Measurements from ENCODE around the gene SAMD7. TPM values are rescaled to one million over a fixed set of nuclear protein-coding genes. Genes with fewer than 3 reads are reported as not detected.

Gene SAMD7
- polyA plus RNA-seq, 1 donor (not counting 4 experiments of a cell fraction or from before 2014, with no cell fraction given) = not detected

GRCh38 chr3:169914321-169914720, 2.9 kb downstream of the SAMD7 start:
- Histone ChIP-seq H3K27me3 (ENCODE audit: control insufficient read depth, extremely low read depth, insufficient read depth, low read length) (no peaks in the 10 kb centered on the region), H3K79me2 (ENCODE audit: control insufficient read depth, insufficient read depth, low read length) (no peaks in the 10 kb centered on the region), H3K9ac (ENCODE audit: control insufficient read depth, extremely low read depth, insufficient read depth, low read length) (no peak overlapping the region), H3K4me2 (ENCODE audit: control insufficient read depth, extremely low read depth, insufficient read depth, low read depth, low read length) (no peak overlapping the region), H3K4me3 (ENCODE audit: control insufficient read depth in 2 of 3, extremely low read depth in 1 of 3, insufficient read depth in 2 of 3, low read depth in 1 of 3, low read length in 3 of 3) (no peak overlapping the region), H4K20me1 (ENCODE audit: control insufficient read depth, extremely low read depth, insufficient read depth, low read length) (no peaks in the 10 kb centered on the region), H3K4me1 (ENCODE audit: control insufficient read depth, extremely low read depth, insufficient read depth, low read length) (no peaks in the 10 kb centered on the region), H3K36me3 (ENCODE audit: control insufficient read depth in 2 of 2, extremely low read depth in 1 of 2, insufficient read depth in 2 of 2, low read length in 2 of 2) (no peaks in the 10 kb centered on the region), H3K9me1 (ENCODE audit: control insufficient read depth, extremely low read depth, insufficient read depth, low read length) (no peaks in the 10 kb centered on the region), H2AFZ (ENCODE audit: control insufficient read depth, low read length) (no peak overlapping the region), H3K27ac (ENCODE audit: control insufficient read depth, insufficient read depth, low read length) (no peak overlapping the region), H3K9me3 (ENCODE audit: control insufficient read depth, low read depth, low read length) (no peaks in the 10 kb centered on the region)
- dilution Hi-C loops (cut with MboI; ENCODE audit: extremely low pct_ligation_motif_present, low sequenced_read_pairs) = no loop called here
- TF ChIP-seq CTCF (optimal IDR thresholded peaks at IDR 0.05 in 1 of 3, IDR thresholded peaks at IDR 0.05 in 1 of 3, conservative IDR thresholded peaks at IDR 0.05 in 1 of 3; ENCODE audit: extremely low read depth in 1 of 3, insufficient read depth in 2 of 3, low read length in 3 of 3) = no peak
- TF ChIP-seq EZH2 (IDR thresholded peaks at IDR 0.05; ENCODE audit: low read length) = no peak
- DNase-seq (ENCODE audit: low read depth, low spot score) (no peak), FAIRE-seq (no peak)

GRCh38 chr3:169923189-169923588, 11.8 kb downstream of the SAMD7 start:
- no peak overlapping the region for H3K9ac ChIP-seq (ENCODE audit: control insufficient read depth, extremely low read depth, insufficient read depth, low read length)
- H3K9me1 ChIP-seq (ENCODE audit: control insufficient read depth, extremely low read depth, insufficient read depth, low read length) = no peaks in the 10 kb centered on the region
- H3K36me3 ChIP-seq (ENCODE audit: control insufficient read depth in 2 of 2, extremely low read depth in 1 of 2, insufficient read depth in 2 of 2, low read length in 2 of 2) = no peaks in the 10 kb centered on the region
- no peak overlapping the region for H3K4me2 ChIP-seq (ENCODE audit: control insufficient read depth, extremely low read depth, insufficient read depth, low read depth, low read length)
- H3K4me3 ChIP-seq (ENCODE audit: control insufficient read depth in 2 of 3, extremely low read depth in 1 of 3, insufficient read depth in 2 of 3, low read depth in 1 of 3, low read length in 3 of 3) = no peak overlapping the region
- no peaks in the 10 kb centered on the region for H3K4me1 ChIP-seq (ENCODE audit: control insufficient read depth, extremely low read depth, insufficient read depth, low read length)
- no peaks in the 10 kb centered on the region for H3K27me3 ChIP-seq (ENCODE audit: control insufficient read depth, extremely low read depth, insufficient read depth, low read length)
- H3K27ac ChIP-seq (ENCODE audit: control insufficient read depth, insufficient read depth, low read length) = no peak overlapping the region
- H2AFZ ChIP-seq (ENCODE audit: control insufficient read depth, low read length) = no peak overlapping the region
- no peaks in the 10 kb centered on the region for H3K9me3 ChIP-seq (ENCODE audit: control insufficient read depth, low read depth, low read length)
- FAIRE-seq (no peak), DNase-seq (ENCODE audit: low read depth, low spot score) (no peak)
- no peaks in the 10 kb centered on the region for H3K79me2 ChIP-seq (ENCODE audit: control insufficient read depth, insufficient read depth, low read length)
- dilution Hi-C loops (cut with MboI; ENCODE audit: extremely low pct_ligation_motif_present, low sequenced_read_pairs) = no loop called here
- H4K20me1 ChIP-seq (ENCODE audit: control insufficient read depth, extremely low read depth, insufficient read depth, low read length) = no peaks in the 10 kb centered on the region
- TF ChIP-seq CTCF (optimal IDR thresholded peaks at IDR 0.05 in 1 of 3, IDR thresholded peaks at IDR 0.05 in 1 of 3, conservative IDR thresholded peaks at IDR 0.05 in 1 of 3; ENCODE audit: extremely low read depth in 1 of 3, insufficient read depth in 2 of 3, low read length in 3 of 3) (no peak), EZH2 (IDR thresholded peaks at IDR 0.05; ENCODE audit: low read length) (no peak)
